Suppressor macrophage treated with lipopolysaccharide for 4 hours (primary cell): ENCODE measurements around the gene TRPM8.
"Not testable (repeated sequence)": the region's sequence is repeated elsewhere in the genome, so short reads cannot be mapped to it uniquely, and the experiment has no call there.

Experiments
- DNase-seq: peaks from one replicate; pipeline ENCODE4 v3.0.0-alpha.2; 2020

The TRPM8 gene

DNA sequence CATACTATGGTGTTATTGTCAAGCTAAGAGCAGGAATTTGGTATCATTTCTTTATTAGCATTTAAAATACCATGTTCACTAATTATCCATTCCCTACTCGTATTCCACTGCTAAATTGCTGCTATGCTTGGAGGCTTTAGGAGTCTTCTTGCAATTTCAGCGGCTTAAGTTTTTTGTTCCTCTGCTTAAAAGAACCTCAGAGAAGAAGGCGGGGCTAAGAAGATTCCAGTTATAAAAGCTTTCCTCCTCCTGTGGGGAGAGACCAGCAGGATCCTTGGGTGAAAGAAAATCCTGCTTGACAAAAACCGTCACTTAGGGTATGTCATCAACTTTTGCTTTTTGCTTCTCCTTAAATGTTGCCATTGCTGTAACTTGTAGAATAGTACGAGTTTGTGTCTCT lies at the start of gene TRPM8:
TSS of gene TRPM8 (plus strand) at position 258 of the 400 bp plus-strand sequence. CDS start 9,165 bp downstream, outside the sequence.
- DNase-seq = no peak

DNA sequence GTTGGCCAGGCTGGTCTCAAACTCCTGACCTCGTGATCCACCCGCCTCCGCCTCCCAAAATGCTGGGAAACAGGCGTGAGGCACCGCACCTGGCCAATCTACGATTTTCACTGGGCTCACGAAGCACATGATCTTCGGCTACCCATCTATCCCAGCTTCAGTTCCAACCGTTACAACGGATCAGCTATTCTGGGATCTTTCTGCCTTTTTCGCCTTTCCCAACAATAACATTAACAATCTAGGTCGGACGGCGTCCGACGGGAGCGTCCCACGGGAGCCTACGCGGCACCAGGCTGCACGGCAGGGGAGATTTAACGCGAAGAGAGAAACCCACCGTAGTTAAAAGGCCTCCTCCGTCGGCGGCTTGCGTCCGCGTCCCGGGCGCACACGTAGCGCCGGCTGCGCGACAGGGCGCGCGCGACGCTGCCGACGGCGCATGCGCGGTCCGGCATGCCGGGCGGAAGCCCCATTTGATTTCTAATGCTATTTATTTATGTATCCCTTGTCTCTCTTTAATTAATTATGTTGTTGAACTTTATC lies 49.1 kb upstream of the TRPM8 start, which contains the start of gene MSL3B:
TSS of gene MSL3B (minus strand) at position 394 of the 540 bp plus-strand sequence.
- peak; percentile 77 for DNase-seq

DNA sequence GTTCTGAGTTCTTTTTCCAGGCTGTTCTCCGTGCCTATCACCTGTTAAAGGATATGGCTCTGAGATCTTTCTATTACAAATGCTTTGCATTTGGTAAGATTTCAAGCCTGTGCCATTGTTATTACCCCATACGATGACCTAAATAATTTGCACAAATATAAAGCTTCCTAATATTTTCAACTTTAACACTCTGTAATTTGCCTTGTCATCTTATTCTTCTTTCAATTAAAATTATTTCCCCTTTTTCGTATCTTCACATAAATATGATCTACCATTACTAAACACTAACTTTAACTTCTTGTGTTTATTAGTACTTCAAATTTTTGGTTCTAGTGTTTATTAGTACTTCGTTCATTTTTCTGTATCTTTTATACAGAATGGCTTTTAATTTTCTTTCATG lies 45.7 kb upstream of the TRPM8 start:
- no peak for DNase-seq

DNA sequence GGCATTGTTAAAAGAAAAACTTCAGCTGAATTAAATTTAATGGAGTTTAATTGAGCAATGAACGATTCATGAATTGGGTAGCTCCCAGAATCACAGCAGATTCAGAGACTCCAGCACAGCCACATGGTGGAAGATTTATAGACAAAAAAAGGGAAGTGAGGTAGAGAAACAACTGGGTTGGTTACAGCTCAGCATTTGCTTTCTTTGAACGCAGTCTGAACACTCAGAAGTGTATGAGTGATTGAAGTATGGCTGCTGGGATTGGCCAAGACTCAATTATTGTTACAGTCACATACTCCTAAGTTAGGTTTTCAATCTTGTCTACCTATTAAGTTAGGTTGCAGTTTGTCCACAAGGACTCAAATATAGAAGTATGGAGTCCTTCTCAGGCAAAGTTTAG lies 45.0 kb upstream of the TRPM8 start:
- DNase-seq = peak; percentile 25

DNA sequence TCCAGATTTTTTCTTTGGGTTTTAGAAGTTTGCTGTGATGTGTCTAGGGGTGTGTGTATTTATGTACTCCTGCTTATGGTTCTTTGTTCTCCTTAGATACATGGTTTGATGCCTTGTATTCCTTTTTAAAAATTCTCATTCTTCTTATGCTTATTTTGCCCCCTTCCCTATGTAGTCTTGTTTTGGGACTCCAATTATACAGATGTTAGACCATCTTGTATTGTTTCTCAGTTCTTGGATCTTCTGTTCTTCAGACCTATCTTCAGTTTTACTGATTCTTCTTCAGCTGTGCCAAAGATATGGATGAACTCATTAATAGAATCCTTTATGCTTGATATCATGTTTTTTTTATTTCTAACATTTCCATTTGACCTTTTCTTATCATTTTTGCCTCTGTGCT lies 34.8 kb upstream of the TRPM8 start:
- DNase-seq = no peak

DNA sequence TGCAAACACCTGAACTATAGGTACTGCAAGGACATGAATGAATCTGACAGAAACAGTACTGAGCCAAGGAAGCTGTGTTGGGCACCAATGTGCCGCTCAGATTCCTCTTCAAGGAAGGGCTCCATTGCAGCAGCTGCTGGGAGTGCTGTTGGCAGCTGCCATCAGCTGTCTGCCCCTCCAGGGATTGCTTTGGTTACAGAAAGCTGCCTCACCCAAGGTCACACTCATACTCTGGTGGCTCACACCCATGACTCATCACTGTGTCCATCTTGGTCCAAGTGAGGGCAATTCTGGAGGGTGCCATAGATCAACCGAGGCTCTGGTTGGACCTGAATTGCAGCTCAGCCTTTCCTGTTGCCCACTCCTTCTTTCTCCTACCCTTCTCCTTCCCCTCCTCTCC lies 24.4 kb upstream of the TRPM8 start:
- no peak for DNase-seq

DNA sequence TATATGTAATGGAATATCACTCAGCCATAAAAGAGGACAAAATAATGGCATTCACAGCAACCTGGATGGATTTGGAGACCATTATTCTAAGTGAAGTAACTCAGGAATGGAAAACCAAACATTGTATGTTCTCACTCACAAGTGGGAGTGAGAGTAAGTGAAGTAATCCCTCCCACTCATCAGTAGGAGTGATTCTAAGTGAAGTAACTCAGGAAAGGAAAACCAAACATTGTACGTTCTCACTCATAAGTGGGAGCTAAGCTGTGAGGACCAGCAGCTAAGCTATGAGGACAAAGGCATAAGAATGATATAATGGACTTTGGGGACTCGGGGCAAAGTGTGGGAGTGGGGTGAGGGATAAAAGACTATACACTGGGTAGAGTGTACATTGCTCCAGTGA lies 20.9 kb upstream of the TRPM8 start:
- DNase-seq = not testable (repeated sequence)

DNA sequence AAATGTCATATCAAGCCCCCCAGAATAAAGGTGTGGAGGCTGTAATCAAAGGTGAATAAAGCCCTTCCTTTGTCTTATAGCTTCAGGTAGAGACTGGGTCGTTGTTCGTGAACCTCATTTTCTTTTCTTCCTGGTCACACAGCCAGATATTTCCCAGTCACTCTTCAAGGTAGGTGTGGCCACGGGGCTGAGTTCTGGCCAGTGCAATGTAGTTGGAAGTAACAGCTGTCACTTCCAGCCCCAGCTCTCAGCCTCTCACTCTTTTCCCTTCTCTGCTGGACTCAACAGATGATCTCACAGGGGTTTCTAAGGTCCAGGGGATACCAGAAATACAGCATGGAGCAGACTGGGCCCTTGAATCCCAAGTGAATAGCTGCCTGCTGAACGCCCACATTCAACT lies 15.8 kb upstream of the TRPM8 start:
- no peak for DNase-seq

DNA sequence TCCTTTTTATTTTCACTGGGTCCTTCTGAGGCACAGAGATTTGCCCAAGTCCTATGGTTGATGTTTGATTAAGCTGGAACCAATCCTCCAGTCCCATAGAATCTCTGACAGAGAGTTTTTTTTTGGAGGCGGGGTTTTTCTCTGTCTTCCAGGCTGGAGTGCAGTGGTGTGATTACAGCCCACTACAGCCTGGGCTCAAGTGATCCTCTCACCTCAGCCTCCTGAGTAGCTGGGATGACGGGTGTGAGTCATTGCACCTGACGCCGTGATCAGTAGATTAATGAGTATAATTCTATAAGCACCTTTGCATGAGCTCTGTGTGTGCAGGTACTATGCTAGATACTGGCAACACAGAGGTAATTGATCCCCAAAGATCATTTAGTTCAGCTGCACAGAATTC lies 15.3 kb upstream of the TRPM8 start:
- DNase-seq = no peak

DNA sequence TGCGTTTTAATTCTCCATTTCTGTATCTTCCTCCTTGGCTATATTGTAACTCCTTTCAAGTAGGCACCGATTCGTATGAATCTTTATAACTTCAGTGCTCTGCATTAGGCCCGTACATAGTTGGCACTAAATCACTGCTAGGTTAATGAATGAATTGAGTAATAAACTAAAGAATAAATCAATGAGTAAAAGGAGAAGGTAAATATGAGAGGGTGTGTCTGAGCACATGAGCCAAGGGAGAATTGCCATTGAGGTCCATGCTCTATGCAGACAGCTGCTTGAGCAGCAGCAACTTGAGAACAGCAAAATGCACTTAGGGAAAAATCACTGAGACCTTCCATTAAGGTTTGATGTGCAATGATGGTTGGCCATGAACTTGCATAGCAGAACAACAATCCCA lies 11.2 kb upstream of the TRPM8 start:
- DNase-seq = no peak

DNA sequence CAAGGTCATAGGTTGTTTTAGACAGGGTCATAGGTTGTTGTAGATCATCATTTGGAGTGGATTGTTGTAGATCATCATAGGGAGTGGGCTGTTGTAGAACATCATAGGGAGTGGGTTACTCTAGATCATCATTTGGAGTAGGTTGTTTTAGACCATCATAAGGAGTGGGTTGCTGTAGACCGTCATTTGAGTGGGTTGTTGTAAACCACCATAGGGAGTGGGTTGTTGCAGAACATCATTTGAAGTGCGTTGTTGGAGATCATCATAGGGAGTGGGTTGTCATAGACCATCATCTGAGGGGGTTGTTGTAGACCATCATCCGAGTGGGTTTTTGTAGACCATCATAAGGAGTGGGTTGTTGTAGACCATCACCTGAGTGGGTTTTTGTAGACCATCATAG lies 9.5 kb upstream of the TRPM8 start:
- no peak for DNase-seq

DNA sequence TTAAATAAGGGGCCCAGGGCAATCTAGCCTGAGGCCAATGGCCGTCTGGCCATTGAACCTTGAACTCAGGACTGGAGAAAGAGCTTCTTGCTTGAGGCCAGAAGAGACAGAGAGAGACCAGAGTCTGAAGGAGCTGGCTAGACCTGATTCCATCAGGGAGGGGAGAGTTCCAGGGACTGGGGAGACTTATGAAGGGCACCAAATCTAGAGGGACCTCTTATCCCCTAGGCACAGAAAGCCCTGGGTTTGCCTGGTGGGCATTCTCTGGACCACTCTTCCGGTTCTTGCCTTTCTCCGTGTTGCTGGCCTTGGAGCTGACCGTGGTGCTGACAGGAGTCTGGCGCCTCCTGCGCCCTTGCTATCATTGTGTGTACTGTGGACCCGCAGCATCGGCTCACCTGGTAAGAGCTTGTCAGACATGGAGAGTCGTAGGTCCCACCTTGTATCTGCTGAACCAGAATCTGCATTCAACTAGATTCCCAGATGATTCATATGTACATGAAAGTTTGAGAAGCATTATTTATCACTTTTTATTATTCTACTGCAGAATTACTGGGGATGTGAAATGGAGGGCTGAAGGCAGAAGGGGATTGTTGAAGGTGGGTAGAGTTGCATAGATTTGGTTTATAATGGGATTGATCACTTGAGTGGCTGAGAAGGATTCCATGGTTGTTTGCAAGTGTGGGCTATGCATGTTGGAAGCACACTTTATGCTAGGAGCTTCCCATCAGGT lies 4.3 kb upstream of the TRPM8 start:
- DNase-seq = no peak

DNA sequence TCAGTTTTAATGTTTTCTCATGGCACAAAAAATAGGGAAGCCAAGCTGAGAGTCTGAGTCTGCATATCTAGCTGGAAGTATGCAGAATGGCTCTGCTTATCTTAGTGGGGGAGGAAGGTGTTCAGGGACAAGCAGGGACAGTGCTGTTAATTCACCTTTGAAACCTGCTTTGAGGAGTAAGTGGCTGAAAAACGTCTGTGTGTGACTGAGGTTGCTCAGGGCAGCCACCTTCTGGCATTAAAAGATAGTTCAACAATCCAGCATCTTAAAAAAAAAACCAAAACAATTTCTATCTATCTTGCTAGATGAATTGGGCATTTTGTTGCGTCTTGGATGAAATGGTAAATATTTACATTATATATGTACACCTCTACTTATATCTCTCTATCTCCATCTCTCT lies 2.0 kb upstream of the TRPM8 start:
- DNase-seq = no peak

DNA sequence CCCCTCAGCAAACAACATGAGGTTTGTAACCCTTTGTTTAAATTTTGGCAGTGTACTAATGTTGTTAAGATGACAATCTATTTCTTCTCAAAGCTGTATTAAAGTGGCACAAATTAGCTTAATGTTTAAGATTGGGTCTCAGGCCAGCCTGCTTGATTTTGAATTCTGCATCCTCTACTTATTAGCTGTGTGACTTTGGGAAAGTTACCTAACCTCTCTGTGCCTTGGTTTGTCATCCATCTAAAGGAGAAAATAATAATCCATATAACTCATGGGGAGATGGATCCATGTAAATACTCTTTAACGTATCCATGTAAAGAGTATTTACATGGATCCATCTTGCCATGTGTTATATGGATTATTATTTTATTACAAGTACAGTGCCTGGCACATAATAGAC lies 2.1 kb downstream of the TRPM8 start:
- no peak for DNase-seq

DNA sequence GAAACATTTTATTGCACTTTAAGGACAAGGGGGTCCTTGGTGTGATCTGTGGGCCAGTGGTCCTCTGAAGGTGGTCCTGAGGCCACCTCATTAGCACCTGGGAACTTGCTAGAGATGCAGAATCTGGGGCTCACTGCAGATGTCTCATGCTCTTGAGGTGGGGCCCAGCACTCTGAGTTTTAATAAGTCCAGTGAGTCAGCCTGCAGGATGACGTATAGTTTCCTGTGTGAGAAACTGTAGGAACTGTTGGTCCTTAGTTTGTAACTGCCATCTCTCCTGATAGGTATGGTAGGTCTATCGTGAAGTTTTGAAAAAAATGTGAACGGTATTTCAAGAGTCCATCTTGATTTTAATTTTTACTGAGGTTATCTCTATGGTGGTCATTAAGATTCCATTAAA lies 2.8 kb downstream of the TRPM8 start:
- no peak for DNase-seq

DNA sequence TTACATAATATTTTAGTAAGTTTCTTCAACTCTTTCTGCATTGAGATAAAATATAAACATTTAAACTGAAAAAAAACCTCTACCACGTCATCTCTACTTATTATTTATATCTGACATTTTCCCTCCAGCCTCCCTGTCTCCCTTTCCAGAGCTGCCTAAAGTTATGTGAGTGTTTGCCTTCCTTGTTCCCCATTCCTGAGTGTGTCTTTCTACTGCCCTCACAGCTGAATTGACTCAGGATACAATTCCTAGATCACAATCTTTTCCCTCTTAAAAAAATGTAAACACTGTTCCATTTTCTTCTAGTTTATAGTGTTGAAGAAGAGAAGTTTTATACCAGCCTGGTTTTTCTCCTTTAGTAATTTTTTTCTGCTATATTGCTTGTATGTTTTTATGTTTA lies 5.3 kb downstream of the TRPM8 start:
- DNase-seq = no peak

DNA sequence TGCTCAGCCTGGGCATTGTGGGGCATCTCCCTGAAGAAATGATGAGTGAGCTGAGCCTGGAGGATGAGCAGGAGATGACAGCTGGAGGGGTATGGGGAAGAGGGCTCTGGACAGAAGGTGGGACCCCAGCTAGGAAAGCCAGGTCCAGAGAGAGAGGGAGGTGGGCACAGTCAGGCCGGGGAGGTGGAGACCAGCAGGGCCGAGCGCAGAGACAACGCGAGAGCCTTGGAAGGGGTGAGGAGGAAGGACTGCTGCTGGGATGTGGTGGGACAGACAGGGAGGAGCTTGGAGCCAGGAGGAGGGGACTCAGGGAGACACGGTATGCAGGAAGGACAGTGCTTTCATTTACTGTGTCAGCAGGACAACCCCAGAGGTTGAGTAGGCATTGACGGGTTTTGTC lies 8.2 kb downstream of the TRPM8 start:
- no peak for DNase-seq

DNA sequence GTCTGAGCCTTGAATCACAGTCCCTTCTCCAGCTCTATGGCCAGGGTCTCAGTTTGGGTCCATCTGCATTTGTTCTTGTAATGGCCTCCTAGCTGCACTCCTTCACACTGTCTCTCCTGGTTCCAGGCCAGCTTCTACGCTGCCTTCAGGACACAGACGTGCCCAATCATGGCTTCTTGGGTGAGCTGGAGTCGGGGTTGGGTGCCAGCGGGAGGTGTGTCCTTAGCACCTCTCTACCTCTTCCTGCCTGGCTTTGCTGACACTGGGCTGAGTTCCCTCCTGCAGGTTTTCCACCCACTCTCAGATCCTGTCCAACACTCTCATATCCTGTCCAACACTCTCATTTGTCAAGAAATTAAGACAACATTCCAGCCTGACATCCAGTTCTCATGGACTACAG lies 9.6 kb downstream of the TRPM8 start:
- DNase-seq = no peak

DNA sequence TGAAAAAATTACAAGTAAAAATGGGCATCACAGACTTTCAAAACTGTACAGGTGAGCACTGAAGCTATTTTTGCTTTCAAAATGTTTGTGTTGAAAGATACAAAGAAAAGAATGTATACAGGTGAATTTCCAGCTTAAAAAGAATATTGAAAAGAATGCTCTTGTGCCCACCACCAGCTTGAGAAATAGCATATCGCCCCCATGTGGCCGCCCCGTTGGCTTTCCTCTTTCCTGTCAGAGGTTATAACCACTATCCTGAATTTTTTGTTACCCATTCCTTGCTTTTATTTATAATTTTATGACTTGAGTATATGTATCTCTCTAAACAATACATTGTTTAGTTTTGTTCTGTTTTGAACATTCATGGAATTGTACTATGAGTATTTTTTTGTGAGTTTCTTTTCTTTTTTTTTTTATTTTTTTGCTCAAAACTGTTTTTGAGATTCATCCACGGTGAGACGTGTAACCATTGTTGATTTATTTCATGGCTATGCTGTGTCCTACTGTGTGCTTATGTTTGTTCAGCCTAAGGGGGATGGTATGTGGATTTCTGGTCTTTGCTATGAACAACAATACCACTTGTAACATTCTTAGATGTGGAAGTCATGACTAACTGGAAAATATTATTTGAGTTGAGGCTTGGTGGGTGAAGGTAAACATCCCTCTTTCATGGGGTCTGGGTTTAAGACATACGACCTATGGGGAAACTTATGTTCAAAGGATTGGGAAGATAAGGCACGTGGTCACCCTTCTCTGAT lies 11.6 kb downstream of the TRPM8 start:
- DNase-seq = peak; percentile 21

DNA sequence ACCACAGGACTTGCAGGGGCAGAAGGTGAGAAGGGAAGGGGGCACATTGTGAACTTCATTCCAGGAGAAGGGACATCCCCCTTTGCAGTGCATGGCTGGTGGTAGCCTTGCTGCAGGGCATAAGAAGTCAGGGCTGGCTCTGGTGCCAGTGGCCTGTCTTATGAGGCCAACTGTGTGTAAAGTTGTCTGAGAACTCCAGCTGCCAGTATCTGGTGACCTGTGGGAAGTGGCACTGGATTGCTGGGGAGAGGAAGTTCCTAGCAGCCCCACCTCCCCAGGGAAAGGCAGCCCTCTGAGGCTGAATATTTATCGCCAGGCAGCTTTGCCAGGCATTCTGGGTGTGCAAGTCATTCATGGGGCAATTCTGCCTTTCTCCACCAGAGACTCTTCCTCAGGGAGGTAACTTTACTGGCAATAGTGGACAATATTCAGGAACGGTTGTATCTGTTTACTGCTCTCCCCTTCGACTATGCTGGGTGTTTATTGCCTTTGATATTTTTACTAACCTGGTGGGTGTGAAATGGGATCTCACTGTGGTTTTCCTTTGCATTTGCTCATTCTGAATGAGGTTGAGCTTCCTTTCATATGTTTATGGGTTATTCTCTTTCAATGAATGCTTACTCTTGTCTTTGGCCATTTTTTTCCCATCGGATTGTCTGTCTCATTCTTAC lies 12.3 kb downstream of the TRPM8 start:
- no peak for DNase-seq

DNA sequence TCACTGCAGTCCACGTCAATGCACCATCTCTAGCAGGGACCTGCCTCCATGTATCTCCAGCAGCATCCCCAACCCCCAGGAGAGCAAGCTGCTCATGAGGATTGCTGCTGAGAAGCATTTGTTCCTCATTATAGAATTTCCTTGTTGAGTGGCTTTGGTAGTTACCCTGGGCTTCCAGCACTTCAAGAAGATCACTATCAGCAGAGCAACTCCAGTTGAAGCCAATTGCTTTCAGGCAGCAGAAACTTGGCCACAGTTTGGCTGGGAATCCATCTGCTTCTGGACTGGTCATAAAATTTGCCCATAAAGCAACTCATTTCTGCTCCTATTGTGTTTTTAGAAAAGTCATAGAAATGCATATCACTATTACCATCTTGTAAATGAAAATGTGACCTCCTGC lies 17.4 kb downstream of the TRPM8 start:
- DNase-seq = no peak

DNA sequence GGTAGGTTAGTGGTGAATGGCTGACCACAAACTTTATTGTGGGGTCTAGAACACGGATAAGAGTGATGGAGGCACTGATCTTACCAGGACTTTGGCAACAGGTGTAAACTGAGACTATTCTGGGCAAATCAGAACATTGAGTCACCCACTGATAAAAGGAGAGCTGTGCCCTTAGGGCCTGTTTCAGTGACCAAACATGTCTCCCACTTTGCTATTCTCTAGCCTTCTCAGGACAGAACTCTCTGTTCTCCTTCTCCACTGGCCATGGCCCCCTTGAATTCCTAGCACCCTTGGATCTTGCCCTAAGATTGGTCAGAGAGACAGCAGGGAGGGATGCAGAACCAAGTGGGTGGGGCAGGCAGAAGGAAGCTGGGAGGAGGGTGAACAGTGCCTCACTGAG lies 18.3 kb downstream of the TRPM8 start:
- DNase-seq = no peak

DNA sequence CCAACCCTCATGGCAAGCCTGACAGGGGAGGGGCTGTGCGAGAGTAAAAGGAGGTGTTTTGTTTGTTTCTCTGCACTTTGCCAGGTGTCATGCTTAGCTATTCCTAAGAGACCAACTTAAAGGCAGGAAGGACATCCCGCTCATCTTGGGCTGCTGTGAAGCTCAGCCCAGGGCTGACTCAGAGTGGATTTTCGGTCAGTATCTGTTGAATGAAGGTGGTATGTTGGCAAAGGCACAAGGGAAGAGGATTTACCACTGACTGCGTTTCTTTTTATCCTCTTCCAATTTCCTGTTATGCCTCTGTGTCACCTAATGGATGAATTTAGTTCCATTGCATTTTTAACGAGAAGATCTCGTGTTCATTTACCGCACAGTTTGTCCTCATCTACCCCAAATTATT lies 18.9 kb downstream of the TRPM8 start:
- no peak for DNase-seq
